Psoas muscle (tissue), 8 donors: ENCODE data around the gene ZNF212. TPM values are rescaled to one million over a fixed set of nuclear protein-coding genes. Genes with fewer than 3 reads are reported as not detected.

ENCODE experiments used
- ATAC-seq, 4 donors: fragments of 200-7000 bp; cut with Tn5 transposase; one replicate each; pipeline ENCODE4 v1.9.1; 2020; ENCODE audit warnings: moderate library complexity in 3 of 4, mild to moderate bottlenecking in 2 of 4
- DNase-seq, 2 donors: peaks; one replicate each; pipeline ENCODE4 v3.0.0-alpha.2; 2020
- H3K27ac ChIP-seq: fragments of 200-600 bp; one replicate; pipeline ENCODE4 v1.8.0; 2022
- H3K27me3 ChIP-seq, 3 donors: fragments of 200-600 bp in 1 of 3; one replicate each; pipeline versions ENCODE4 v1.6.1 to v1.8.0; 2013 to 2022; ENCODE audit warnings: low read length in 2 of 3, mild to moderate bottlenecking in 2 of 3, moderate library complexity in 1 of 3; ENCODE audit not compliant: insufficient read depth in 3 of 3
- H3K36me3 ChIP-seq, 2 donors: fragments of 200-600 bp in 1 of 2; one replicate each; pipeline versions ENCODE4 v1.6.1 to v1.8.0; 2013 to 2022; ENCODE audit warnings: low read depth in 1 of 2, mild to moderate bottlenecking in 1 of 2, moderate library complexity in 1 of 2; ENCODE audit not compliant: insufficient read depth in 1 of 2
- H3K4me1 ChIP-seq: fragments of 200-600 bp; one replicate; pipeline ENCODE4 v1.8.0; 2022
- H3K4me3 ChIP-seq: fragments of 200-600 bp; one replicate; pipeline ENCODE4 v1.8.0; 2022; ENCODE audit warnings: mild to moderate bottlenecking
- H3K9me3 ChIP-seq: fragments of 200-600 bp; one replicate; pipeline ENCODE4 v1.8.0; 2022
- CTCF ChIP-seq: fragments of 200-600 bp; IDR thresholded peaks from one replicate; pipeline ENCODE4 v1.8.0; 2022; ENCODE audit warnings: antibody characterized with exemption
- WGBS, 3 donors: extraction: QIAGEN DNeasy Blood & Tissue Kit; methylation state at CpG; one replicate each; pipeline versions ENCODE4 v1.1.6 to v1.1.7; 2013; 5-methylcytosine and 5-hydroxymethylcytosine counted together
- intact Hi-C, 2 donors: fragments of 100-400 bp; cut with DNase I; formaldehyde crosslinking; loops; one replicate each; pipeline versions ENCODE4 v1.11.0 to v1.14.2; 2022
- polyA plus RNA-seq, 3 donors: library from polyadenylated mRNA; stranded (reverse); fragments of 200-250 nt; gene quantifications; one replicate each; pipeline ENCODE4 v1.2.3, GENCODE V29; 2013
- total RNA-seq, 4 donors: library from RNA; stranded (reverse); fragmentation: NEBNext Ultra II Directional in 2 of 4; extraction: Animal tissue kit (Norgen Biotek cat#: 25700) in 2 of 4; gene quantifications; one replicate each; pipeline versions ENCODE4 v1.2.1 to v1.2.4, GENCODE V29; 2021 to 2023
- donor health status: healthy with polysubstance abuse.
- donor health status: DM: no; HTN: no; CAD: no; lungs with moderate emphysema.
- donor health status: Bipolar disorder and iron deficiency.
- donor health status: healthy.
- donor health status: DM: yes; HTN: yes; CAD: no.
- donor health status: DM: no; HTN: no; CAD: no.
- donor health status: DM: no; HTN: no; CAD: no.
- donor health status: DM: yes; HTN: yes; CAD: no.

The ZNF212 gene
- total and polyA plus RNA-seq, 7 donors, result 3.1 to 6.4 (median 4.3) TPM

- no peak for DNase-seq
- Histone ChIP-seq H3K4me1 (no peaks in the 10 kb centered on the region), H3K36me3 (no peaks in the 10 kb centered on the region), H3K9me3 (no peaks in the 10 kb centered on the region), H3K27ac (no peak overlapping the region), H3K4me3 (no peak overlapping the region), H3K27me3 (no peaks in the 10 kb centered on the region)
- intact Hi-C loops, result no loop called here
- 73 to 76% (median 74%) methylated on average over 8 of the region's 8 CpGs for WGBS, 3 donors
- no peak for TF ChIP-seq CTCF
- ATAC-seq, result no peak
Observed at GRCh38 chr7:149300620-149301285, 61.3 kb downstream of the ZNF212 start.

- H3K9me3 ChIP-seq, result no peaks in the 10 kb centered on the region
- 90 to 95% (median 91%) methylated on average over 12 of the region's 12 CpGs for WGBS, 3 donors
Observed at GRCh38 chr7:149302222-149302621, 62.8 kb downstream of the ZNF212 start.

GRCh38 chr7:149302865-149303264 is 63.4 kb downstream of the ZNF212 start:
- no peak for ATAC-seq
- Histone ChIP-seq H3K9me3 (no peaks in the 10 kb centered on the region), H3K36me3 (no peaks in the 10 kb centered on the region), H3K4me1 (no peaks in the 10 kb centered on the region), H3K27ac (no peak overlapping the region), H3K4me3 (no peak overlapping the region), H3K27me3 (no peaks in the 10 kb centered on the region)
- DNase-seq, result no peak
- no peak for TF ChIP-seq CTCF
- WGBS, 3 donors, result 71 to 80% (median 80%) methylated on average over 2 of the region's 2 CpGs
- intact Hi-C loops, result no loop called here

More at GRCh38 chr7:149302222-149302621, 62.8 kb downstream of the ZNF212 start:
- Histone ChIP-seq H3K4me1 (no peaks in the 10 kb centered on the region), H3K27me3 (no peaks in the 10 kb centered on the region), H3K4me3 (no peak overlapping the region), H3K27ac (no peak overlapping the region), H3K36me3 (no peaks in the 10 kb centered on the region)
- DNase-seq (no peak), ATAC-seq (no peak)
- intact Hi-C loops, result no loop called here
- TF ChIP-seq CTCF, result no peak

GRCh38 chr7:149304006-149304405 is 64.6 kb downstream of the ZNF212 start:
- TF ChIP-seq CTCF, result no peak
- H3K36me3 ChIP-seq, result no peaks in the 10 kb centered on the region
- no peaks in the 10 kb centered on the region for H3K4me1 ChIP-seq
- no peak for DNase-seq
- H3K4me3 ChIP-seq, result no peak overlapping the region
- WGBS, 3 donors, result 74 to 84% (median 77%) methylated on average over 6 to 7 of the region's 7 CpGs
- no peak overlapping the region for H3K27ac ChIP-seq
- no peak for ATAC-seq
- intact Hi-C loops, result no loop called here
- no peaks in the 10 kb centered on the region for H3K9me3 ChIP-seq
- no peaks in the 10 kb centered on the region for H3K27me3 ChIP-seq

Other genes starting within 250 kb of the ZNF212 start
- 10 to 100 TPM; 11.3 to 17.5 (median 13.8) TPM for gene PDIA4, start 211.1 kb upstream of the ZNF212 start, total RNA-seq
- 10 to 100 TPM in 2 of 3 donors, 1 to 10 TPM in 1; 9.8 to 29.2 (median 14.5) TPM for gene PDIA4, start 211.1 kb upstream of the ZNF212 start, polyA plus RNA-seq
- gene ZNF786, start 148.9 kb upstream of the ZNF212 start, total RNA-seq, result 1 to 10 TPM; 2.1 to 3.6 (median 3.3) TPM
- gene ZNF786, start 148.9 kb upstream of the ZNF212 start, polyA plus RNA-seq, result 1 to 10 TPM; 2.5 to 4.4 (median 3.1) TPM
- gene ZNF425, start 113.3 kb upstream of the ZNF212 start, total RNA-seq, result 1 to 10 TPM in 3 of 4 donors, under 1 TPM in 1; 0.76 to 1.9 (median 1.7) TPM
- gene ZNF425, start 113.3 kb upstream of the ZNF212 start, polyA plus RNA-seq, result 1 to 10 TPM in 2 of 3 donors, under 1 TPM in 1; 0.66 to 2.5 (median 1.4) TPM
- gene ZNF398, start 92.2 kb upstream of the ZNF212 start, total RNA-seq, result 10 to 100 TPM in 1 of 4 donors, 1 to 10 TPM in 3; 7.8 to 12.4 (median 8.6) TPM
- 1 to 10 TPM; 2.8 to 6.9 (median 4.2) TPM for gene ZNF398, start 92.2 kb upstream of the ZNF212 start, polyA plus RNA-seq
- gene ZNF282, start 44.1 kb upstream of the ZNF212 start, total RNA-seq, result 10 to 100 TPM; 15.3 to 22.5 (median 16.7) TPM
- gene ZNF282, start 44.1 kb upstream of the ZNF212 start, polyA plus RNA-seq, result 10 to 100 TPM in 1 of 3 donors, 1 to 10 TPM in 2; 7.6 to 11.5 (median 10.0) TPM
- 1 to 10 TPM; 6.0 to 9.0 (median 7.2) TPM for gene ZNF783, start 22.5 kb downstream of the ZNF212 start, total RNA-seq
- 10 to 100 TPM in 1 of 3 donors, 1 to 10 TPM in 2; 4.2 to 11.1 (median 4.9) TPM for gene ZNF783, start 22.5 kb downstream of the ZNF212 start, polyA plus RNA-seq
- gene ZNF777, start 221.4 kb downstream of the ZNF212 start, total RNA-seq, result 10 to 100 TPM; 10.6 to 18.6 (median 12.2) TPM
- 10 to 100 TPM in 2 of 3 donors, 1 to 10 TPM in 1; 9.3 to 17.2 (median 14.1) TPM for gene ZNF777, start 221.4 kb downstream of the ZNF212 start, polyA plus RNA-seq